Nephron (organoid): Measurements from ENCODE around the gene PLCL2.
A peak's percentile ranks its signal among the peaks of the same experiment; 100 is the strongest.

Experiments
- H3K27ac Mint-ChIP-seq, 3 experiments: 2 replicates each; pipeline ENCODE4 v1.8.0; 2020; ENCODE audit warnings: mixed read lengths in 3 of 3, mild to moderate bottlenecking in 2 of 3, moderate library complexity in 1 of 3
- H3K27me3 Mint-ChIP-seq: 2 replicates; pipeline ENCODE4 v1.8.0; 2021; ENCODE audit warnings: low read depth, mild to moderate bottlenecking, moderate library complexity, mixed read lengths
- H3K36me3 Mint-ChIP-seq: 2 replicates; pipeline ENCODE4 v1.8.0; 2020; ENCODE audit warnings: low read depth, mixed read lengths
- H3K4me1 Mint-ChIP-seq: 2 replicates; pipeline ENCODE4 v1.8.0; 2020; ENCODE audit warnings: mixed read lengths
- H3K4me3 Mint-ChIP-seq, 3 experiments: 2 replicates each; pipeline ENCODE4 v1.8.0; 2020; ENCODE audit warnings: mild to moderate bottlenecking in 3 of 3, mixed read lengths in 3 of 3, moderate library complexity in 2 of 3
- H3K9me3 Mint-ChIP-seq: 2 replicates; pipeline ENCODE4 v1.8.0; 2020; ENCODE audit warnings: mixed read lengths
- CTCF ChIP-seq, 3 experiments: fragments of 200-600 bp; sonication (generic); IDR thresholded peaks; one replicate each; pipeline ENCODE4 v1.5.0; 2021; ENCODE audit warnings: antibody characterized with exemption in 3 of 3; ENCODE audit not compliant: unreplicated experiment in 3 of 3

PLCL2 gene

DNA sequence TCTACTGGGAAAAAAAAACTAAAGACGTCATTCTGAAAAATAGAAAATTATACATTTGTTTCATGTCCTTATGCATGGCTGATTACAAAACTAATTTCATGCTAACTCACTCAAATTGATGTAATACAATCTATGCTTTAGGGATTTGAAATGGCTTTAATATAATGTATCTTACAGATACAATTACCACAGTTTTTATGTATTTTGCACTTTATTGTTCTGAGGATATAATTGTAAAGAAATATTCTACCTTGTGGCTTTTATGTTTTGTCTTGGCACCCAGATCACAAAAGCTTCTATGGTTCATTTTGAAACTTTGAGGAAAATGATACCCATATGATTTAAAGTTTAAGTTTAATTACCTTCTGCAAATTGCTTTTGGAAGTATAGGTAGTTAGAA lies 122.5 kb downstream of the PLCL2 start:
- TF ChIP-seq CTCF (IDR thresholded peaks at IDR 0.05; ENCODE audit: unreplicated experiment in 3 of 3), result no peak
- H3K4me1 Mint-ChIP-seq, result no peaks in the 10 kb centered on the region
- H3K27me3 Mint-ChIP-seq, result no peaks in the 10 kb centered on the region
- H3K9me3 Mint-ChIP-seq, result peaks cover 7% of the 10 kb centered on the region
- no peak overlapping the region for H3K4me3 Mint-ChIP-seq
- no peak overlapping the region for H3K27ac Mint-ChIP-seq
- H3K36me3 Mint-ChIP-seq, result peaks cover 6% of the 10 kb centered on the region

DNA sequence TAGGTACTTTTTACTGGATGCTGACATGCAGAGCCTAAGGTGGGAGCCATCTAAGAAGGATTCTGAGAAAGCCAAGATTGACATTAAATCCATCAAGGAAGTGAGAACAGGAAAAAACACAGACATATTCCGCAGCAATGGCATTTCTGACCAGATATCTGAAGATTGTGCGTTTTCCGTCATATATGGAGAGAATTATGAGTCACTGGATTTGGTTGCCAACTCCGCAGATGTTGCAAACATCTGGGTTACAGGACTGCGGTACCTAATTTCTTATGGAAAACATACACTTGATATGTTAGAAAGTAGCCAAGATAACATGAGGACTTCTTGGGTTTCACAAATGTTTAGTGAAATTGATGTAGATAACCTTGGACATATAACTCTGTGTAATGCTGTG lies 125.1 kb downstream of the PLCL2 start:
- H3K4me3 Mint-ChIP-seq, result no peak overlapping the region
- peaks cover 4% of the 10 kb centered on the region for H3K4me1 Mint-ChIP-seq
- no peak overlapping the region for H3K27ac Mint-ChIP-seq
- TF ChIP-seq CTCF (IDR thresholded peaks at IDR 0.05; ENCODE audit: unreplicated experiment in 3 of 3), result no peak
- H3K9me3 Mint-ChIP-seq, result no peaks in the 10 kb centered on the region
- H3K27me3 Mint-ChIP-seq, result no peaks in the 10 kb centered on the region
- H3K36me3 Mint-ChIP-seq, result peaks cover 4% of the 10 kb centered on the region

GRCh38 chr3:17011728-17012338 lies 127.1 kb downstream of the PLCL2 start:
- no peaks in the 10 kb centered on the region for H3K9me3 Mint-ChIP-seq
- H3K4me3 Mint-ChIP-seq, result no peak overlapping the region
- peaks cover 7% of the 10 kb centered on the region for H3K4me1 Mint-ChIP-seq
- no peak overlapping the region for H3K27ac Mint-ChIP-seq
- TF ChIP-seq CTCF (IDR thresholded peaks at IDR 0.05; ENCODE audit: unreplicated experiment in 3 of 3), result no peak
- H3K36me3 Mint-ChIP-seq, result peaks cover 4% of the 10 kb centered on the region
- H3K27me3 Mint-ChIP-seq, result no peaks in the 10 kb centered on the region

DNA sequence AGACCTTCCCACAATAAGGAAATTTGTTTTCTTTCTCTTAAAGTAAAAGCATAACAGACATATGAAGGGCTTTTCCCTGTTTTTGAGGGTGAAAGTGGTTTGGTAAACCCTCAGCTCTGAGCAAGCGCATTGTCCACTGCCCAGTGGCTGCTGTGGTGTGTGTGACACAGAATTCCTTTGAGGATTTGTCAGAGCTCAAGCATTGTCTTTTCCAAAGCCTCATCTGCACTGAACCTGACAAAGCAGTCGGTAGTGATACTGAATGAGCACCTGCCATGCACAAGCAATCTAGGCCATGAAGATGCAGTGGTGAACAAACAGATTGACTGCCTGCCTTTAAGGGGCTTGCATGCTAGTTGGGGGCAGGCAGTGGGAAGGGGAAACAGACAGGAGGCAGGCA lies 128.3 kb downstream of the PLCL2 start:
- Mint-ChIP-seq H3K27me3 (no peaks in the 10 kb centered on the region), H3K27ac (peak overlapping the region in 2 of 3 experiments; percentile 34 to 76), H3K9me3 (no peaks in the 10 kb centered on the region), H3K4me1 (peaks cover 7% of the 10 kb centered on the region), H3K36me3 (peaks cover 4% of the 10 kb centered on the region), H3K4me3 (no peak overlapping the region)
- TF ChIP-seq CTCF (IDR thresholded peaks at IDR 0.05; ENCODE audit: unreplicated experiment in 3 of 3), result no peak

DNA sequence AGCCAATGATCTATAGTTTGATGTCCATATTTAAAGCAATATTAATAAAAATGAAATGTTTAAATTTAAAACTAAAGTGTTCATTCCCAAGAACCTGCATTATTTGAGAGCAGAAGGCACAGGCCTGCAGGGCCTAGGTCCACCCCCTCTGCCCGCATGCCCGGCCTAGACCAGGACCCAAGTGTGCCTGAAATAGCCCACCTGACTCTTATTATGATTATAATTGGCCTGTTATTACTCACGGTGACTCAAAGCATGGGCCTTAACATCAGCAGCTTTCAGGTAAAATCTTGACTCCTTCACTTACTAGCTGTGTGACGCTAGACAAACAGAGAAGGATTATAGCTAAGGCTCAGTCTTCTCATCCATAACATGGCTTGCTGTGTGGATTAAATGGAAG lies 128.8 kb downstream of the PLCL2 start:
- no peak overlapping the region for H3K4me3 Mint-ChIP-seq

More for the DNA sequence above, 128.8 kb downstream of the PLCL2 start:
- H3K9me3 Mint-ChIP-seq, result no peaks in the 10 kb centered on the region
- H3K27me3 Mint-ChIP-seq, result no peaks in the 10 kb centered on the region
- peak overlapping the region; percentile 69 to 92 (median 91) for H3K27ac Mint-ChIP-seq
- peaks cover 7% of the 10 kb centered on the region for H3K4me1 Mint-ChIP-seq
- H3K36me3 Mint-ChIP-seq, result peaks cover 4% of the 10 kb centered on the region
- no peak for TF ChIP-seq CTCF (IDR thresholded peaks at IDR 0.05; ENCODE audit: unreplicated experiment in 3 of 3)
